ENCODE results near the gene SUMF2.
"Not testable (repeated sequence)": the region's sequence is repeated elsewhere in the genome, so short reads cannot be mapped to it uniquely, and the experiment has no call there.

SUMF2 gene

DNA sequence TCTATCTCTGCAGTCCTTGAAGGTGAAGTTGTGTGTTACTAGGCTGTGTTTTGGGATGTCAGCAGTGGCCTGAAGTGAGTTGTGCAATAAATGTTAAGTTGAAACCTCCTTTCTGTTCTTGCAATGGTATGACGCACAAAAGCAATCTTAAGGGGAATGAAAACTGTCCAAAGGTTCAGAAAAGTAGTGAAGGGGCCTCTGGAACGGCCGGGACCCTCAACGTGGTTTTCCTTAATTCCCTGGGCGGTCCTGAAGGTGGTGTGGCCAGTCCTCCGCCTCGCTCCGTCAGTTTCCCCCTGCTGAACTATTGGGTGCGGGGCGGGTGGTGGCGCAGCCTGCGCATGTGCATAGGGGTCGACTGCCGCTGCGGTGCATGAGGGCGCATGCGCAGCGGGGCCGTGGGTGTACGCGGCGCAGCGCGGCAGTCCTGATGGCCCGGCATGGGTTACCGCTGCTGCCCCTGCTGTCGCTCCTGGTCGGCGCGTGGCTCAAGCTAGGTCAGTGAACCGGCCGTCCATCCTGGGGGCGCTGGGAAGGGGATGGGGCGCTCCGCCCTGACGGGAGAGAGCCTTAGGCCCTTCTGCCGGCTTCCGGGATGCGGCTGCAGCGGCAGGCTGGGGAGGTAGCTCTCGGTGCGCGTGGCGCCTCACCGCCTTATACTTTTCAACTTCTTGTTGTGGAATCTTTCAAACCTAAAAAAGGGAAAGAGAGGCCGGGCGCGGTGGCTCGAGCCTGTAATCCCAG is at the start of gene SUMF2:
TSS of gene SUMF2 (plus strand) at position 405 of the 744 bp plus-strand sequence. CDS start at position 431, 26 bp downstream.
- DNase-seq = peak; percentile 72

DNA sequence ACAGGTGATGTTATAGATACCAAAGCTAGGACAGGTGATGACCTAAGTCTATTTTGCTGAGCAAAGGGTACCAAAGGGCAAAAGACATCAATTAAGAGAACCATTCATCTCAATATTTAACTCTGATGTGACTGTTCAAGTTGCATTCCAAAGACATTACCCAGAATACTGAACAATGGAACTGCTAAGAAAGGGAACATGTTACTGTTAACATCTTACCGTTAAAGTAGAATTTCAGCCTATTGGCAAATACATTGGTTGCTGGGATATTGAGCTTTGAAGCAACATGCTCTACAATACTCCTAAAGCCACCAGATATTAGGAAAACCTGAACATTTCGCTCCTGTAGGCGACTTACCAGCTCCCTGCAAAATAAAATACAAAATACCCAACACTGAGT is 47.1 kb upstream of the SUMF2 start:
- DNase-seq = not testable (repeated sequence)

DNA sequence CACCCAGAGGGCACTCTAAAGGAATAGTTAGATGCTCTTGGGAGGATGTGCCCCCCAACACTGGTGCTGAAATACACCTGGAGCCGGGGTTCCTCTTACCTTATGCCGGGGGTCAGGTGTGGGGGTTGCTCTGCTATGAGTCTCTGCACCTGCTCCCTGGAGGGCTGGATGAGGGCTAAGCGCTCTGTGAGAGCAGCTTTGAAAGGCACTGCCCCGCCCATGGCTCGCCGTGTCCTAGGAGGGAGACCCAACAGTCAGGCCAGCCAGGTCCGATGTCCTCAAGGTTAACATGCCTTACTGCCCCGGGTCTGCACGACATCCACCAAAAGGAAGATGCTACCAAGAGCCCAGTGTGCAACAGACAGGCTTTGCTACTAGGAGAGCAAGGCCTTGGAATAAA is 44.6 kb upstream of the SUMF2 start:
- DNase-seq = no peak

DNA sequence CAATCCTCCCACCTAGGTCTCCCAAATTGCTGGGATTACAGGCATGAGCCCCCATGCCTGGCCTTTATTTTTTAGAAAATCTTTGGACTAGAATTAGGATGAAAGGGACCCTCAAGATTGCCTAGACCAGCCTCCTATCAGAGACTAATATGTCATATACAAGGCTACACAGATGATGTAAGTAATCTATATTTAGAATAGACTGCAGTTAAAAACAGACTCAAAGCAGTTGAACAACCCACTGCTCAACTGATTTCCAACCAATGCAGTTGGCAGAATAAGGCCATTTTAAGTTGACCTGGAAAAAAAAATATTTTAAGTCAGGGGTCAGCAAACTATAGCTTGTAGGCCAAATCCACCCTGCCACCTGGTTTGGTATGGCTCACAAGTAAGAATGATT is 40.6 kb upstream of the SUMF2 start:
- DNase-seq = no peak

DNA sequence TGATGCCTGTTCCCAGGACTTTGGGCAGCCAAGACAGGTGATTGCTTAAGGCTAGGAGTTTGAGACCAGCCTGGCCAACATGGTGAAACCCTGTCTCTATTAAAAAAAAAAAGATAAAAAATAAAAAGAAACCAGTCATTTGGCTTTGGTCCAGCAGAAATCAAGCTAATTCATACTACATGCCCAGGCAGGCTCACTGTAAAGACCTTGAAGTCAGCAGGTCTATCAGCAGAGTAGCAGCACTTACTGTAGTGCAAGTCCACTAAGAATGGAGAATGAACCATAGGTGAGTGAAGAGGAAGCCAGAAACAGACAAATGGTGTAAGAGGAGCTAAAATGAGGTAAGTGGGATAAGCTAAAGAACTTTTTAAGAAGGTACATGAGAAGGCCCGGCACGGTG is 37.5 kb upstream of the SUMF2 start:
- no peak for DNase-seq

DNA sequence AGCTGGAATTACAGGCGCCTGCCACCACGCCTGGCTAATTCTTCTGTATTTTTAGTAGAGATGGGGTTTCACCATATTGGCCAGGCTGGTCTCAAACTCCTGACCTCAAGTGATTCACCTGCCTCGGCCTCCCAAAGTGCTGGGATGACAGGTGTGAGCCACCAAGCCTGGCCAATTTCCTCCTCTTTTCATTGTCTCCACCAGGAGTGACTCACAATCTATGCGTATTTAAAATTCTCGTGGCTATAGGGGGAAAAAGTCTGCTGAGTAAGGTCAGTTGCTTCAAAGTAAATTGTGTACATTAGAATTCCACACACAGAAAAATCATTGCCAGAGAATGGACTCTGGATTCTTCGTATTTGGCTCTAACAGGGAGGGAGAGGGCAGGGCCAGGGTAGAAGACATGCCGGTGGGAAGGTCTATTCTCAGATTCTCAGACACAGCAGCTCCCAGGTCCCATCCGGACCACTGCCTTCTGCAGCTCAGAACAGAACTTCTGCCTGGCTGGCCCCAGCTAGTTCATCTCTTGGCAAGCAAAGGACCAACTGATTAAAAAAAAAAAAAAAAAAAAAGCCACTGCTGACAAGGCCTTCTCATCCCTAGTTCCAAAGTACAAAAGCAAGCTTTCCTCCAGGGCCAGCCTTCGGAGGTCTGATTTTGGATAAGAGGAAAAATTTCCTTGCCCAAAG is 35.0 kb upstream of the SUMF2 start:
- DNase-seq = no peak

DNA sequence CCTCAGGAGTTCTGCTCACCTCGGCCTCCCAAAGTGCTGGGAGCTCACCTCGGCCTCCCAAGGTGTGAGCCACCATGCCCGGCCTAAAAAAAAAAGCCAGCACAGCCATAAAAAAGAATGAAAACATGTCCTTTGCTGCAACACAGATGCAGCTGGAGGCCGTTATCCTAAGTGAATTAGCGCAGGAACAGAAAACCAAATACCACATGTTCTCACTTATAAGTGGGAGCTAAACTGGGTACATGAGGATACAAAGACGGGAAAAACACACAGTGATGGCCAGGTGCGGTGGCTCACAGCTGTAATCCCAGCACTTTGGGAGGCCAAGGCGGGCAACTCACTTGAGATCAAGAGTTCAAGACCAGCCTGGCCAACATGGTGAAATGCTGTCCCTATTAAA is 33.7 kb upstream of the SUMF2 start:
- DNase-seq = no peak

DNA sequence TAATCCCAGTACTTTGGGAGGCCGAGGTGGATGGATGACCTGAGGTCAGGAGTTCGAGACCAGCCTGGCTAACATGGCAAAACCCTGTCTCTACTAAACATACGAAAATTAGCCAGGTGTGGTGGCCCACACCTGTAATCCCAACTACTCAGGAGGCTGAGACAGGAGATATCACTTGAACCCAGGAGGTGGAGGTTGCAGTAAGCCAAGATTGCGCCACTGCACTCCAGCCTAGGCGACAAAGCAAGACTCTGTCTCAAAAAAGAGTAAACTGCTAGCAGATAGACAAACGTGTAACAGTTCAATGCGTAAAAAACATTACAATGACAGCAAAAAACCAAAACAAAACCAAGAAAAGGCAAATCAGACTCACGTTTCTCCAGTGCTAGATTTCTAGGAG is 32.5 kb upstream of the SUMF2 start:
- DNase-seq = not testable (repeated sequence)

DNA sequence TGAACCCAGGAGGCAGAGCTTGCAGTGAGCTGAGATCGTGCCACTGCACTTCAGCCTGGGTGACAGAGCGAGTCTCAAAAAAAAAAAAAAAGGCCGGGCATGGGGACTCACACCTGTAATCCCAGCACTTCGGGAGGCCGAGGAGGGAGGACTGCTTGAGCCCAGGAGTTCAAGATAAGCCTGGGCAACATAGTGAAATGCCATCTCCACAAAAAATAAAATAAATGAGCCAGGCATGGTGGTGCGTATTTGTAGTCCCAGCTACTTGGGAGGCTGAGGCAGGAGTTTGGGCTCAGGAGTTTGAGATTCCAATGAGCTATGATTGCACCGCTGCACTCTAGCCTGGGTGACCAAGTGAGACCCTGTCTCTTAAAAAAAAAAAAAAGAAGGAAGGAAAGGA is 31.5 kb upstream of the SUMF2 start:
- not testable (repeated sequence) for DNase-seq

DNA sequence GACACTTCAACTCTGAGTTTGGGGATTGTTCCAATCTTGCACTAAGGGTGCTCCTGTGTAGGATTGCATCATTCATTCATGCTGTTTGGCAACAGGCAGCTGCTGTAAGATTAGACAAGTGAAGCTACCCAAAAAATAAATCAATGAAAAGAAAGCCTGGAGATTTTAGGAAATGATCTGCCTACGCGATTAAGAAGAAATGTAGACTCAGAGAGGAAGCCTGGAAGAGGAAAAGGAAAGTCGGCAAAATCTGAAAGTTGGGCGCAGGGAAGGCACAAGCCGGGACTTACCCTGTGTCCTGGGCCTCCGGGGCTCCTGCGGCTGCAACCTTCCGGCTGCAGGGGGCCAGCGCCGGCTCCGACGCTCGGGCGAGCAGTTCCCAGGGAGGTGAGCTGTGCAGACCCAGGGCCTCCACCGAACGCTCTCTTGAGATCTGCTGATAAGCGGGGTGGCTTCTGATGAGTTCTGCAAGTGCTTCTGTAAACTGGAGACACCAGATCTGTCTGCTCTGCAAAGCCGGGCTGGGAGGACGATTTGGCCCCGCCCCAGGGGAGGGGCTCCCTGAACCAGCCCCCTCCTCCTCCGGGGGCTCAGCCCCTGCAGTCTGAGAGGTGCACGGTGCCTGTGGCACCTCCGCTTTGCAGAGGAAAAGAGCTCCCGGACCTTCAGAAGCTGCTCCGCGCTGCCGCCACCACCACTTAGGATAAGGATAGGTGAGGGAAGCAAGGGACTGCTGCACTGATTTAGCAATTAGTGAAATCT is 30.2 kb upstream of the SUMF2 start:
- DNase-seq = peak; percentile 55

DNA sequence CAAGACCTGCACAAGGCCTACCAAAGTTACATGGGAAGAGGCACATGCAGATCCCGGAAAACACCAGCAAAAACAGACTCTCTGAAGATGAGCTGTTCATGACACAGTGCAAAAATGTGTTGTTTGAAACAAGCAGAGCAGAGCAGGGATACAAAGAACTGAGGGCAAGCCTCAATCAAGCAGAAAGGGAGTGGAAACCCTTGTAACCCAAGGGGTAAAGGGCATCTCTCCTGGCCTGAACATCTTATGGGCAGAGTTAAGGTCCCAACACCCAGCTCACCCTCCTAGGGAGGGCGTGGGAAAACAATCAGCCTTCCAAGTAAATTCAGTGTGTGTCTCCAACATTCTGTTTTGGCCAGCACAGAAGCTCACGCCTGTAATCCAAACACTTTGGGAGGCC is 23.4 kb upstream of the SUMF2 start:
- DNase-seq = no peak

DNA sequence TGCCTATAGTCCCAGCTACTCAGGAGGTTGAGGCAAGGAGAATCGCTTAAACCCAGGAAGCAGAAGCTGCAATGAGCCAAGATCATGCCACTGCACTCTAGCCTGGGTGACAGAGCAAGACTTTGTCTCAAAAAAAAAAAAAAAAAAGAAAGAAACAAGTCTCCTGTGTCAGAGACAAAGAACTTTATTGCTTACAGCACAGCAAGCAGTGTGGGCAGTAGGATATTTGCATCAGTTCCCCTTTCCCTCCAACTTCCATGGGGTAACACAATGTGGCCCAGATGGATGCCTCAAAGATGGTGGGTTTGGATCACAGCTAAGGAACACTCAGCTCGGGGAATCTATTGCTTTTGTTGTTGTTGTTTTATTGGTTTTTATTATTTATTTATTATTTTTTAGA is 18.3 kb upstream of the SUMF2 start:
- DNase-seq = not testable (repeated sequence)

DNA sequence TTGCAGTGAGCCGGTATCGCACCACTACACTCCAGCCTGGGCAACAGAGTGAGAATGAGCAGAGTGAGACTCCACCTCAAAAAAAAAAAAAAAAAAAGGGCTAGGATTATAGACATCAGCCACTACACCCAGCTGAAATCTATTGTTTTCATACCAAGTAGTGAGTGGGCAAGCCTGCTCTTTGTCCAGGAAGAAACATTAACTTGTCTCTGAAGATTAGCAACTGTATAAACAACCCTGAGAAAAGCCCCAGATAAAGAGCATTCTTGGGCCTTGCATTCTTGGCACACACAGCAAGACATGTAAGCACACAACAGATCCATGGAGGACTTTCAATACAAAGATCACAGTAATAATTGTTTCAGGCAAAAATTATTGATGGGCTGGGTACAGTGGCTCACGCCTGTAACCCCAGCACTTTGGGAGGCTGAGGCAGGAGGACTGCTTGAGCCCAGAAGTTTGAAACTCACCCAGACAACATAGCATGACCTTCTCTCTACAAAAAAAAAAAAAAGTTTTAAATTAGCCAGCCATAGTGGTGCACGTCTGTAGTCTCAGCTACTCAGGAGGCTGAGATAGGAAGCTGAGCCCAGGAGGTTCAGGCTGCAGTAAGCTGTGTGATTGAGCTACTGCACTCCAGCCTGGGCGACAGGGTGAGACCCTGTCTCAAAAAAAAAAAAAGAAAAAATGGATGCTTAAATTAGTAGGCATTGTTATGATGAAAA is 17.2 kb upstream of the SUMF2 start:
- no peak for DNase-seq

DNA sequence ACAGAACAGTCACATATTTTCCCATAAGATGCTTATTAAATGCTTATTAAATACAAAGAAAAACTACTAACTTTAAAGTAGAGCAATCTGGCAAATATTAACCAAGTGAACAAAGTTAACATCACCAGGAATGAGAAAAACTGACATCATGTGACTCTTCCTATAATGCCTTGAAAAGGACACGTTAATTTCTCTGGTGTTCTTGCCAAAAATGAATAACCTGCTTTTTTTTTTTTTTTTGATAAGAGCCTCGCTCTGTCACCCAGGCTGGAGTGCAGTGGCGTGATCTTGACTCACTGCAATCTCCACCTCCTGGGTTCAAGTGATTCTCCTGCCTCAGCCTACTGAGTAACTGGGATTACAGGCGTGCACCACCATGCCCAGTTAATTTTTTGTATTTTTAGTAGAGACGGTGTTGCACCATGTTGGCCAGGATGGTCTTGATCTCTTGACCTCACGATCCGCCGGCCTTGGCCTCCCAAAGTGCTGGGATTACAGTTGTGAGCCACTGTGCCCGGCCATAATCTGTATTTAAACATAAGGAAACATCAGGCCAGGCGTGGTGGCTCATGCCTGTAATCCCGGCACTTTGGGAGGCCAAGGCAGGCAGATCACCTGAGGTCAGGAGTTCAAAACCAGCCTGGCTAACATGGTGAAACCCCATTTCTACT is 16.5 kb upstream of the SUMF2 start:
- not testable (repeated sequence) for DNase-seq

DNA sequence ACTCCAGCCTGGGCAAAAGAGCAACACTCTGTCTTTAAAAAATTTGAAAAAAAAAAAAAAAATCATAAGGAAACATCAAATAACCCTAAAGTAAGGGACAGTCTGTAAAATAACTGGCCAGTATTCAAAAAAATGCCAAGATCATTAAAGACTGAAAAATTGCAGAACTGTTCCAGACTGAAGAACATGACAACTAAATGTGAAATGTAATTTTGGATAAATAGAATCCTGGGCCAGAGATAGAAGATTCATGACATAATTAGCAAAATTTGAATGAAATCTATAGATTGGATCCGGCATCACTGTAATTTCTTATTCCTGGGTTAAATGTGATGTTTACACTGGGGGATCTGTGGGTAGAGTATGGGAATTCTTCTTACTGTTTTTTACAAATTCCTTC is 15.8 kb upstream of the SUMF2 start:
- DNase-seq = no peak

DNA sequence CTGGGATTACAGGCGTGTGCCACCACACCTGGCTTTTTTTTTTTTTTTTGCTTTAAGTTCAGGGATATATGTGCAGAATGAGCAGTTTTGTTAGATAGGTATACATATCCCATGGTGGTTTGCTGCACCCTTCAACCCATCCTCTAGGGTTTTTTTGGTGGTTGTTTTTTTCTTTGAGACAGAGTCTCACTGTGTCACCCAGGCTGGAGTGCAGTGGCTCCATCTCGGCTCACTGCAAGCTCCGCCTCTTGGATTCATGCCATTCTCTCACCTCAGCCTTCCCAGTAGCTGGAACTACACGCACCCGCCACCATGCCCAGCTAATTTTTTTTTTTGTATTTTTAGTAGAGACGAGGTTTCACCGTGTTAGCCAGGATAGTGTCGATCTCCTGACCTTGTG is 15.3 kb upstream of the SUMF2 start:
- not testable (repeated sequence) for DNase-seq

DNA sequence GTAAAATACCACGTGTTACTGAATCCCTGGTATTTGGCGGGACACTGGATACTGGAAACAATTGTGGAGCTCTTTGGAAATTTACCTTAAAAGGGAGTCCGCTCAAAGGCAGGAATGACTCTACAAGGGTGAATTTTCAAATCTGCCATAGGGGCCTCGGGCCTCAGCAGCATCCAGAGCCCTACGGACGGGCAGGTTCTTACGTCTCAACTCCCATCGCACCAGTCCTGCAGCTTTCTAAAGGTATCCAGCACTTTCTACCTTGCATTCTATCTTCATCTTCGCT is 13.1 kb upstream of the SUMF2 start:
- no peak for DNase-seq

DNA sequence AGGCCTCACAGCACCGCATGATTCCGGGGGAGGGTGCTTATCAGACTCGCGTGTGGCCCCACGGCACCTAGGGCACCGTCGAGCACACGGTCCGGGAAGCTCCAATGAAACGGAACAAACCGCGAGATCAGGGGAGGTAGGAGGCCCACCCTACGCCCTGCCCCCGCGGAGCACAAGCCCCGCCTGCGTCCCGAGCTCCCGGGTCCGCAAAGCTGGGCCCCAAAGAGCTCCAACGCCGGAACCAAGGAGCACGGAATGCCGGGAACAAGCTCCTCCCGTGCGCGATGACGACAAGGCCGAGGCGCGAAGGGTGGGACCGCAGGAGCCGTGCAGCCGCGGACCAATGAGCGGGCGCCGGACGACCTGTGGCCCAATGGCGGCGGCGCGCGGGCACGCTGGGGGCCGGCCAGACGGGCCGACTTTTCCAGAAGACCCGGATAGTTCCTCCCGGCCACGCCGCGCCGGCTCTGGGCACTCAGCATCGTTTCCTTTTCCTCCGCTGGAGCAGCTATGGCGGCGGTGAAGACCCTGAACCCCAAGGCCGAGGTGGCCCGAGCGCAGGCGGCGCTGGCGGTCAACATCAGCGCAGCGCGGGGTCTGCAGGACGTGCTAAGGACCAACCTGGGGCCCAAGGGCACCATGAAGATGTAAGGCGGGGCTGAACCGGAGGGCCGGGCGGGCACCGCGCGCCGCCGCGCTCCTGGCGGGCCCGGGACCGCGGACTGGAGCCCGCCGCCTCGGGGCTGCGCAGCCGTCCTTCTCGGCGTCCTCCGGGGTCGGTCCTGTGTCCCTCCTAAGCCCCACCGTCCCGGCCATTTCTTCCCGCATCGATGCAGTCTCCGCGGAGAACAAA is 12.5 kb upstream of the SUMF2 start, which contains the start of the genes CCT6A and PSPH:
TSS of gene CCT6A (plus strand) at position 427 of the 853 bp plus-strand sequence. CDS start at position 511, 84 bp downstream.
TSS of gene PSPH (minus strand) at position 106 of the 853 bp plus-strand sequence. CDS start 30,232 bp downstream, outside the sequence.
- DNase-seq = peak; percentile 98

DNA sequence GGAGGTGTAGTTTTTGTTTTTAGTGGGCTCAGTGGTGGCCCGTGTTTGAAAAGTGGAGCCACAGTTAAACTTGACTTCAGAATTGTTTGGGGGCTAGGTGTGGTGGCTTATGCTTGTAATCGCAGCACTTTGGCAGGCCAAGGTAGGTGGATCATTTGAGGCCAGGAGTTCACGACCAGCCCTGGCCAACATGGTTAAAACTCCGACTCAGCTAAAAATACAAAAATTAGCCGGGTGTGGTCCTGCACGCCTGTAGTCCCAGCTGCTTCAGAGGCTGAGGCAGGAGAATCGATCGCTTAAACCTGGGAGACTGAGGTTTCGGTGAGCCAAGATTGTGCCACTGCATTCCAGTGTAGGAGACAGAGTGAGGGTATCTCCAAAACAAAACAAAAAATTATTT is 10.7 kb upstream of the SUMF2 start:
- DNase-seq = no peak

DNA sequence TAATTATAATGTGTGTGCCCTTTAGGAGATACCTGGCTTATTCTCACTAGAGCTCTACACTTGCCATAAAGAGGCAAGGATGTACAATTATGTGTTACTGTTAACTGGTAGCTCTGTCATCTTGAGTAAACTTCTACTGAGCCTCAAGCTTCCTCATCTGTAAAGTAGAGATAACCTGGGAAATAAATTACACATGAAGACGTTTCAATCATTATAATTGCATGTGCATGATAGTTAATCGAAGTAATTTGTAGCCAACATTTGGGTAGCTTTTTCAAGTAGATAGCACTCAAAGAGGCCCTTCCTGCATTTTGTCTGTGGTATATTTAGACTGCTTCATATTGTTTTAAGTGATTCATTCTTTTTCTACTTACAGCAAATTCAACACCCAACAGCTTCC is 10.1 kb upstream of the SUMF2 start:
- no peak for DNase-seq

DNA sequence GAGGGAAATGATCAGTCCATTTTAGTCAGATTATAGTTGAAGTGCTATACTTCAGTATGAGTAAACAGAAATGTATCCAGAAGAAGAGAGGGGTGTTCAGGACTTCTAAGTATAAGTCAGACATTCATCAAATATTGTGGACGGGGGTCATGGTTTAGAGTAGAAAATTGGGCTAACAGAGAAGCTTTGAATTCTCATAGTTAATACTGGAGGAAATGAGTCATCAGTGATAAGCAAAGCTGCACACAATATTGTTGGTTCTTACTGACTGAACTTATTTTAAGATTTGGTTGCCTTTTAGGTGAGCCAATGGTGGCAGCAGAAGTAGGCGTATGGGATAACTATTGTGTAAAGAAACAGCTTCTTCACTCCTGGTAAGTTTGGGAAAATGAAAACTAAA is 1.7 kb upstream of the SUMF2 start:
- no peak for DNase-seq

DNA sequence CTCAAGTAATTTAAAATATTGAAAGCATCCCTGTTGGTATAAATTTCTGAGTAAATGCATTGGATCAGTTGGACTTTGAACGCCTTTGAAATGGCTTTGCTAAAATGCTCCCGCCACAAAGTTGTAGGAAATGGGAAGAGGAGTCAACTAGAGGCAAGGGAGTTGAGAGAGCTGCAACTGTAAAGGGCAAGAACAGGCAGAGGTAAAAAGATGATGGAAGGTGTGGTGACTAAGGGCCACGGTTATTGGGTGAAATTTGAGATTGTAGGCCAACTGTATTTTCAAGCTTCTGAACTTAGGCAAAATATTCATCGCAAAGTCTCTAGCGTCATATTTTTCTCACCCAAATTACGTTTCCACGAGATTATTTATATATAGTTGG is 595 bp upstream of the SUMF2 start:
- DNase-seq = no peak

Measured in NCI-H1694 treated with DMSO at 0.1 percent for 48 hours (cell line).